Epithelial cell of esophagus (primary cell): ENCODE data around the gene RBBP5.

ENCODE experiments used
- DNase-seq: peaks from one replicate; pipeline ENCODE4 v3.0.0; 2010; ENCODE audit warnings: low read depth
- H3K4me3 ChIP-seq: 2 replicates; pipeline ENCODE4 v1.5.1; 2011; ENCODE audit warnings: mild to moderate bottlenecking, low read length, control low read depth
- TF ChIP-seq, protein P1 (sequence below): IDR thresholded peaks from 2 replicates; pipeline ENCODE4 v1.5.1; 2011; ENCODE audit warnings: low read depth, mild to moderate bottlenecking, low read length, control low read depth, inconsistent platforms; ENCODE audit not compliant: insufficient read depth; ENCODE audit errors: missing control alignments

The RBBP5 gene

DNA sequence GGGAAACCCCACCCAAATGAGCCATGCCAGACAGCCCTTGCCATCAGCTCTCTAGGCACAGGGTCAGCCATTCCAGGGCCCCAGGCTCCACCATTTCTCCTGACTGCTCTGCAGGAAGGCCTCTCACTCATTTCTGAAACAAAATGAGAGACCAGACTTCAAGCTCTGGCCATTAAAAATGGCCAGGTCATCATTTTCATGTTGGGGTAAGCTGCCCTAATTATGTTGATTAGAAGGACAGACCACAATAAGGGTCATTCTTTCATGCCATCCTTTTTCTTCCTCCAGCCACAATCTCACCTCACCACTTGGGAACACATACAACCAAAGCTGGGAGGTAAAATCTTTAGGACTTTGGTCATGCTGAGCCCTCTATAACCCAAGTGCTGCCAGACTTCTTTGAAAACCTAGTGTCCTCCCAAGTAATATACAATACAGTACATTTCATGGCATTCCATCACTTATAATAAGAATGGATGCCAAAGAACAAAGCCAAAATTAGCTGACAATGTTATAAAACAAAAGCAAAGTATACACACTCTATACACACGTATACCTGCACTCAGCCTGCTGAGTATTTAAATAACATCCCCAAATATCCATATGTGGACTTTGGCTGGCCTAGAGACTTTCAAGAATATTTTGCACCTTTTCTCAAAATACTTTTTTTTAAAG lies 22.4 kb upstream of the RBBP5 start:
- DNase-seq, result peak; percentile 13
- no peak overlapping the region for H3K4me3 ChIP-seq
- TF ChIP-seq, protein P1, sequence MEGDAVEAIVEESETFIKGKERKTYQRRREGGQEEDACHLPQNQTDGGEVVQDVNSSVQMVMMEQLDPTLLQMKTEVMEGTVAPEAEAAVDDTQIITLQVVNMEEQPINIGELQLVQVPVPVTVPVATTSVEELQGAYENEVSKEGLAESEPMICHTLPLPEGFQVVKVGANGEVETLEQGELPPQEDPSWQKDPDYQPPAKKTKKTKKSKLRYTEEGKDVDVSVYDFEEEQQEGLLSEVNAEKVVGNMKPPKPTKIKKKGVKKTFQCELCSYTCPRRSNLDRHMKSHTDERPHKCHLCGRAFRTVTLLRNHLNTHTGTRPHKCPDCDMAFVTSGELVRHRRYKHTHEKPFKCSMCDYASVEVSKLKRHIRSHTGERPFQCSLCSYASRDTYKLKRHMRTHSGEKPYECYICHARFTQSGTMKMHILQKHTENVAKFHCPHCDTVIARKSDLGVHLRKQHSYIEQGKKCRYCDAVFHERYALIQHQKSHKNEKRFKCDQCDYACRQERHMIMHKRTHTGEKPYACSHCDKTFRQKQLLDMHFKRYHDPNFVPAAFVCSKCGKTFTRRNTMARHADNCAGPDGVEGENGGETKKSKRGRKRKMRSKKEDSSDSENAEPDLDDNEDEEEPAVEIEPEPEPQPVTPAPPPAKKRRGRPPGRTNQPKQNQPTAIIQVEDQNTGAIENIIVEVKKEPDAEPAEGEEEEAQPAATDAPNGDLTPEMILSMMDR, result no peak

DNA sequence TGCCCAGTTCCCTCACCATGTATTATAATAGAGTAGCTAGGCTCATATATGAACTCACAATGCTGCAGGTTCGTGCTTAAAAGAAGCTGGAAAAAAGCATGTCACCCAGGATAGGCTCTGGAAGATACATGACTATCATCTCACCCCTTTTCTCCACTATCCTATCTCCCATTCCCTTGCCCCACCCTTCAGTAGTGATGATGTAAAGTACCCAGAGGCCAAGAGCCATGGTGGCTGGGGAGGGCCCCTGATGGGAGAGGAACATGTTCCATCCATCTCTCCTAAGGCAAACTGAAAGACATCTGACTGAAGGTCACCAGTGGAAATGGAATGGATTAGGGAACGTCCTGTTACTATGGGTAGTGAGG lies 20.3 kb upstream of the RBBP5 start:
- DNase-seq, result no peak
- H3K4me3 ChIP-seq, result no peak overlapping the region
- TF ChIP-seq, protein P1, result no peak

DNA sequence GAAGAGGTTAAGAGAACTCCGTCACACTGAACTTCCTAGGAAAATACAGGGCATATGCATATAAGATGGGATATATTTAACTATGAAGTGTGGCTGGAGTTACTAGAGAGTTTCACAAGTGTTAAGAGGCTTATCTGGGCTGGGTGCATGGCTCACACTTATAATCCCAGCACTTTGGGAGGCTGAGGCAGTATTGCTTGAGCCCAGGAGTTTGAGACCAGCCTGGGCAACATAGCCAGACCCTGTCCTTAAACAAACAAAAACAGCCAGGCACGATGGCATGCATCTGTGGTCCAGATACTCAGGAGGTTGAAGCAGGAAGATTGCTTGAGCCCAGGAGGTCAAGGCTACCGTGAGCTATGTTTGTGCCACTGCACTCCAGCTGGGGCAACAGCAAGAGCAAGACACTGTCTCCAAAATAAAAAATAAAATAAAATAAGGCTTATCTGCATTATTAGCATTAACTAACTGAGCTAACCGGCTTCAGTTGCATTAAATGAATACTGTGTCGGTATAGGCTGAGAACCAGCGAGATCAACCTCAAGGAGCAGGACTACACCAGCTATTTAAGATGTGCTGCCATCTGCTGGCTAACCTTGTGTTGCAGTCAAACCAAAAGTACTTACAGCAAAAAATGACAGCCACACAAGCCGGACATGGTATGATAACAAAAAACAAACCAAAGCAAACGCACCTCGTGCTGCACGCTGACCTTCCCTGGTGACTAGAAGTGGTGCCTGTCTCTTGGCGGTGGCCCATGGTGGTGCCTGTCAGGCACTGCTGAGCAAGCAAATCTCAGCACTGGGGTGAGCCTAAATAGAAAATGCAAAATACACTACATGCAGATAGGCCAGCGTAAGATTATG lies 19.7 kb upstream of the RBBP5 start:
- no peak overlapping the region for H3K4me3 ChIP-seq
- peak; percentile 84 for DNase-seq
- TF ChIP-seq, protein P1, result peak; percentile 86

DNA sequence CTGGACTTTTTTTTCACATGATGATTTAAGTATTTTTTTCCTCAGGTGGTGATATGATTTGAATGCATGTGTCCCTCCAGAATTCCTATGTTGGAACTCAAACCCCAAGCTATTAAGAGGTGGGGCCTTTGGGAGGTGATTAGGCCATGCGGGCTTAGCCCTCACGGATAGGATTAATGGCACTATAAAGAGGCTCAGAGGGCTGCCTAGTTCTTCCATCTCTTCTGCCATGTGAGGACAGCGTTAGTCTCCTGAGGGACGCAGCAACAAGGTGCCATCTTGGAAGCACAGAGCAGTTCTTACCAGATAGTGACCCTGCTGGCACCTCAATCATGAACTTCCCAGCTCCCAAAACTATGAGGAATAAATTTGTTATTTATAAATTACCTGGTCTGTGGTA lies 18.3 kb upstream of the RBBP5 start:
- H3K4me3 ChIP-seq, result no peak overlapping the region
- no peak for DNase-seq
- TF ChIP-seq, protein P1, result no peak

DNA sequence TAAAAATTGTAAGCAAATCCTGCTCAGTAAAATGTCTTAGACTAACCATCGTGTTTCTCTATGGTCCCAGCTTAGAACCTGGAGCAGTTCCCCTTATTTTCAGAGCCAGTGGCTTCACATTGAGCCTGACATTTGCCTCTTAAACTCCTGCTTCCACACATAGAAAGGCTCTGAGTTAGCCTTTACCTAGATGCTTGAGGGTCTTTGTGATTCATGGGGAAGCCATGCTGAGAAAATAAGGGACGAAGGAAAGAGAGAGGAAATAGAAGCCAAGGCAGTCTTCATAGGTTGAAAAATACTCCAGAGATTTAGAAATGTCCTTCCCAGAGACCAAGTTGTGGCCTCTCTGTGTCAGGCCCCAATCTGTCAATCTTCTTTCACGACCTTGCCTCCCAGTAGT lies 16.1 kb upstream of the RBBP5 start:
- DNase-seq, result no peak
- TF ChIP-seq, protein P1, result no peak
- H3K4me3 ChIP-seq, result no peak overlapping the region

DNA sequence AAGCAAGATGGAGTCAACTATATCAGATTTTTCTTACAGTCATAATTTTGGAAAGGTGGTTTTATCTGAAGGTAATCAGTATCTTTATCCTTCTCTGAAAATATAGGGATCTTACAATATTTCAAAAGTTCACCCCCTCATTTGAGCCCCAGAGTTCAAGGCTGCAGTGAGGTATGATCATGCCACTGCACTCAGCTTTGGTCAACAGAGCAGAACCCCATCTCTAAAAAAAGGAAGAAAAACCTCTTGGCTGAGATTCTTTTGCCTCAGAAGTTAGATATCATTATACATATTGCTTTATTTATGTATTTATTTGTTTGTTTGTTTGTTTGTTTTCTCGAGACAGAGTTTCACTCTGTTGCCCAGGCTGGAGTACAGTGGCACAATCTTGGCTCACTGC lies 11.5 kb upstream of the RBBP5 start:
- TF ChIP-seq, protein P1, result no peak
- no peak overlapping the region for H3K4me3 ChIP-seq
- DNase-seq, result no peak
